Forelimb muscle (tissue), 1 donor: ENCODE results near the gene HIP1. TPM values are rescaled to one million over a fixed set of nuclear protein-coding genes. Genes with fewer than 3 reads are reported as not detected.
A peak's percentile ranks its signal among the peaks of the same experiment; 100 is the strongest.
"Not testable (repeated sequence)": the region's sequence is repeated elsewhere in the genome, so short reads cannot be mapped to it uniquely, and the experiment has no call there.

Experiments used
- DNase-seq: peaks from one replicate; pipeline ENCODE4 v3.0.0-alpha.2; 2013; ENCODE audit warnings: low read depth
- polyA plus RNA-seq: library from polyadenylated mRNA; unstranded; fragments of 120-200 nt; gene quantifications from one replicate; pipeline ENCODE4 v1.2.1, GENCODE V29; 2013; ENCODE audit not compliant: insufficient read length

The HIP1 gene
- 21.9 TPM for polyA plus RNA-seq

DNA sequence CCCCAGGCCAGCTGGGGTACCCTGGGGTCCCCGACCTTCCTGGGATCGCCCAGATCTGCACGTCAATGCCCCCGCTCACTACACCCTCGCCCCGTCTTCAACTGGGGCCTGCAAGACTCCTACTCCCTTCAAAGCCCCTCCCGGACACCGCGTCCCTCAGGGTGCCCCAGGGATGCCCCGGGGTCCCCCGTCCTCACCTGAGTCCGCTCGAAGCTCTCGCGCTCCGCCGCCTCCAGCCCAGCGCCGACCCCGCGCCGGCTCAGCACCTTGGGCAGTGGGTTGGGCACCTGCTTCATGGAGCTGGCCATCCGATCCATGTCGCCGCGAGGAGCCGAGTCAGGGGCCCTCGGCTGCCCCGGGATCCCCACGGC is at the start of gene HIP1:
Gene HIP1 (minus strand): TSS at position 338 of the 371 bp plus-strand sequence. CDS start 21 bp downstream, at position 317.
- DNase-seq, result no peak

DNA sequence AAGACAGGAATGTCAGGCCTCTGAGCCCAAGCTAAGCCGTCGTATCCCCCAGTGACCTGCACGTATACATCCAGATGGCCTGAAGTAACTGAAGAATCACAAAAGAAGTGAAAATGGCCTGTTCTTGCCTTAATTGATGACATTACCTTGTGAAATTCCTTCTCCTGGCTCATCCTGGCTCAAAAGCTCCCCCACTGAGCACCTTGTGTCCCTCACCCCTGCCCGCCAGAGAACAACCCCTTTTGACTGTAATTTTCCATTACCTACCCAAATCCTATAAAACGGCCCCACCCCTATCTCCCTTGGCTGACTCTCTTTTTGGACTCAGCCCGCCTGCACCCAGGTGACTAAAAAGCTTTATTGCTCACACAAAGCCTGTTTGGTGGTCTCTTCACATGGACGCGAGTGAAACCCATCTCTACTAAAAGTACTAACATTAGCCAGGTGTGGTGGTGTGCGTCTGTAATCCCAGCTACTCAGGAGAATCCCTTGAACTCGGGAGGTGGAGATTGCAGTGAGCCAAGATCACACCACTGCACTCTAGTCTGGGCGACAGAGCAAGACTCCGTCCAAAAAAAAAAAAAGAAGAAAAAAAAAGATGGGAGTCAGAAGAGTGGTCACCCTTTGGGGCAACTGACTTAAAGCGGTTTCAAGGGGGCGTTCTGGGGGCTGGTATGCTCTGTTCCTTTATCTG is 49.6 kb upstream of the HIP1 start:
- DNase-seq, result not testable (repeated sequence)

DNA sequence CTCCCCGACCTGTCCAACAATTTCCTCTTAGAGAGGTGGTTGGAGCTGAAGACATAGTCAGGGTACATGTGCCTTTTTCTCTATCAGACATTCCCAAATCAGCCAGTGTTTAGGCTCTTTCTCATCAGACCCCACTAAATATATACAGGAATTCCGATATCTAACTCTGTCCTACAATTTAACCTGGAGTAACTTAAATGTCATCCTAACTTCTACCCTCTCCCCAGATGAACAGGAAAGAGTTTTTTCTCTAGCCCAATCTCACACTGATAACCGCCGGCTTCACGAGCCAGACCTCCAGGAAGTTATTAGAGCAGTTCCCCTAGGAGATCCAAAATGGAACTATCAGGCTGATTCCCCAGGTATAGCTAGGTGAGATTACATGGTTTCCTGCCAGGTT is 44.3 kb upstream of the HIP1 start:
- not testable (repeated sequence) for DNase-seq

DNA sequence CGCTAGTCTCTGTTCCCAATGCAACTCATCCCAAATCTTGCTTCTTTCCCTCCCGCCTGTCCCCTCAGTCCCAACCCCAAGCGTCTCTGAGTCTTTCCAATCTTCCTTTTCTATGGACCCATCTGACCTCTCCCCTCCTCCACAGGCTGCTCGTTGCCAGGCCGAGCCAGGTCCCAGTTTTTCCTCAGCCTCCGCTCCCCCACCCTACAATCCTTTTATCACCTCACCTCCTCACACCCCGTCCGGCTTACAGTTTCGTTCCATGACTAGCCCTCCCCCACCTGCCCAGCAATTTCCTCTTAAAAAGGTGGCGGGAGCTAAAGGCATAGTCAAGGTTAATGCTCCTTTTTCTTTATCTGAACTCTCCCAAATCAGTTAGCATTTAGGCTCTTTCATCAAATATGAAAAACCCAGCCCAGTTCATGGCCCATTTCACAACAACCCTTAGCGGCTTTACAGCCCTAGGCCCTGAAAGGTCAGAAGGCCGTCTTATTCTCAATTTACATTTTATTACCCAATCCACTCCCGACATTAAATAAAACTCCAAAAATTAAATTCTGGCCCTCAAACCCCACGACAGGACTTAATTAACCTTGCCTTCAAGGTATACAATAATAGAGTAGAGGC is 42.0 kb upstream of the HIP1 start:
- DNase-seq, result not testable (repeated sequence)

DNA sequence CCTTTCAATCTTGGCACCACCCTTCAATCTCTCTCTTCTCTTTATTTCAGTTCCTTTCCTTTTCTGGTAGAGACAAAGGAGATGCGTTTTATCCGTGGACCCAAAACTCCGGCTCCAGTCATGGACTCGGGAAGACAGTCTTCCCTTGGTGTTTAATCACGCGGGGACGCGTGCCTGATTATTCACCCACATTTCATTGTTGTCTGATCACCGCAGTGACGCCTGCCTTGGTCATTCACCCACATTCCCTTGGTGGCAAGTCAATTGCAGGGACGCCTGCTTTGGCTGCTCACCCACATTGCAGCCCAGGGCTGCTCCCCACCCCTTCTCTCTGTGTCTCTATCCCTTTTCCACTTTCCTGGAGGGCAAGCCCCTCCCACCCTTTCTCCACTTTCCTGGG is 40.8 kb upstream of the HIP1 start:
- not testable (repeated sequence) for DNase-seq

DNA sequence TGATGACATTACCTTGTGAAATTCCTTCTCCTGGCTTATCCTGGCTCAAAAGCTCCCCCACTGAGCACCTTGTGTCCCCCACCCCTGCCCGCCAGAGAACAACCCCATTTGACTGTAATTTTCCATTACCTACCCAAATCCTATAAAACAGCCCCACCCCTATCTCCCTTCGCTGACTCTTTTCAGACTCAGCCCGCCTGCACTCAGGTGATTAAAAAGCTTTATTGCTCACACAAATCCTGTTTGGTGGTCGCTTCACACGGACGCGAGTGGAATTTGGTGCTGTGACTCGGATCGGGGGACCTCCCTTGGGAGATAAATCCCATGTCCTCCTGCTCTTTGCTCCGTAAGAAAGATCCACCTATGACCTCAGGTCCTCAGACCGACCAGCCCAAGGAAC is 40.3 kb upstream of the HIP1 start:
- DNase-seq, result not testable (repeated sequence)

DNA sequence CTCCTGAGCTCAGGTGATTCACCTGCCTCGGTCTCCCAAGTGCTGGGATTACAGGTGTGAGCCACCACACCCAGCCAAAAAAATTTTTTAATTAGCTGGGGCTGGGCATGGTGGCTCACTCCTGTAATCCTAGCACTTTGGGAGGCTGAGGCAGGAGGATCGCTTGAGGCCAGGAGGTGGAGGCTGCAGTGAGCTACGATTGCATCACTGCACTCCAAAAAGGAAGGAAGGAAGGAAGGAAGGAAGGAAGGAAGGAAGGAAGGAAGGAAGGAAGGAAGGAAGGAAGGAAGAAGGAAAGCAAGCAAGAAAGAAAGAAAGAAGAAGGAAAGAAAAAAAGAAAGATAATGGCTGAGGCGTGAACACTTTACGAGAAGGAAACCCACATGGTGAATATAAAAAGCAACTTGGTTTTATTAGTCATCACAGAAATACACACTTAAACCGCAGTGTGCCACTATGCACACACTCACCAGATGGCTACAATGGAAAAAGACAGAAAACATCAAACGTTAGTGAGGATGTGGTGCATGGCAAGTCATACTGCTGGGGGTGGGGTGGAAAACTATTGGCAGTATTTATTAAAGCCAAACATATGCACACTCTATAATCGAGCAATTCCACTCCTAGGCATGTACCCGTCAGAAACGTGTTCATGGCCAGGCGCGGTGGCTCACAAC is 37.7 kb upstream of the HIP1 start:
- no peak for DNase-seq

DNA sequence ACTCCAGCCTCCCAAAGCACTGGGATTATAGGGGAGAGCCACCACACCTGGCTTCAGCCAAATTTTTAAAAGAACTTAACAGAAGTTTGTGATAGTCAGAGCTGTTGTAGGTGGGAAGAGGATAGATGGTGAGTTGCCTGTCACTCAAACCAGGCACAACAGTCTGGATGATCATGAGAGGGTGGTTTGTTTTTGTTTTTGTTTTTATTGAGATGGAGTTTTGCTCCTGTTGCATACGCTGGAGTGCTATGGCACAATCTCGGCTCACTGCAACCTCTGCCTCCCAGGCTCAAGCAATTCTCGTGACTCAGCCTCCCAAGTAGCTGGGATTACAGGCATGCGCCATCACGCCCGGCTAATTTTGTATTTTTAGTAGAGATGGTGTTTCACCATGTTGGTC is 35.2 kb upstream of the HIP1 start:
- not testable (repeated sequence) for DNase-seq

DNA sequence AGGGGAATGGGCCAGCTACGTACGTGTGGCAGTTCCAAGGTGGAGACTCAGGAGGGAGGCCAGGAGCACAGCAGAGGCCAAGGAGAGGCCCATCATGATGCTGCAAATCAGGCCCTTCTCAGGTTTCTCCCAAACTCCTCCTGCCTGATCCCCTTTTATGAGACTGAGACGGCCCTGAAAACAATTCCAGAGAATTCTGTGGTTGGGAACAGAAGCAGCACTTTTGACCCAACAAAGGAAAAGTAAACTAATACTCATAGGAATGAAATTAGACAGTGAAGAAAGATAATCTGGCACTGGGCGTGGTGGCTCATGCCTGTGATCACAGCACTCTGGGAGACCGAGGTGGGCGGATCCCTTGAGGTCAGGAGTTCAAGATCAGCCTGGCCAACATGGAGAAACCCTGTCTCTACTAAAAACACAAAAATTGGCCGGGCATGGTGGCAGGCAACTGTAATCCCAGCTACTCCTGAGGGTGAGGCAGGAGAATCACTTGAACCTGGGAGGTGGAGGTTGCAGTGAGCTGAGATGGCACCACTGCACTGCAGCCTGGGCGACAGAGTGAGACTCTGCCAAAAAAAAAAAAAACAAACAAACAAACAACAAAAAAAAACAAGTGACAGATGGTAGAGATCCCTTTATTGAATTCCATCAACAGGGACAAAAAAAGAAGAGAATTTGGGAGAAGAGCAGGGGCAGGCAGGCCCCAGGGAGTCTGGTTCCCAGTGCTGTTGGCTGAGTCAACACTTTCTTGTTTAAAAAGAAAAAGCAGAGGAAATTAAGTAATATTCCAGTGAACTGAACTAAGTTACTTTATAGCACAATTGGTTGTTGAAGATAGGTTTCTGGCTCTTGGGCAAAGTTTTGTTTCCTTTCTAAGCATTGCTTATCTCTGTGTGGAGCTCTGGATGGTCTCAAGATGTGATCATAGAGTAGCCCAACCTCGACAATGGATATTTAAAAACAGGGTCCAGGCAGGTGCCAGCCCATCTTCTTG is 33.6 kb upstream of the HIP1 start, which contains the start of gene CCL26:
Gene CCL26 (minus strand): TSS at position 131 of the 997 bp plus-strand sequence. CDS start 35 bp downstream, at position 96.
- DNase-seq, result no peak

DNA sequence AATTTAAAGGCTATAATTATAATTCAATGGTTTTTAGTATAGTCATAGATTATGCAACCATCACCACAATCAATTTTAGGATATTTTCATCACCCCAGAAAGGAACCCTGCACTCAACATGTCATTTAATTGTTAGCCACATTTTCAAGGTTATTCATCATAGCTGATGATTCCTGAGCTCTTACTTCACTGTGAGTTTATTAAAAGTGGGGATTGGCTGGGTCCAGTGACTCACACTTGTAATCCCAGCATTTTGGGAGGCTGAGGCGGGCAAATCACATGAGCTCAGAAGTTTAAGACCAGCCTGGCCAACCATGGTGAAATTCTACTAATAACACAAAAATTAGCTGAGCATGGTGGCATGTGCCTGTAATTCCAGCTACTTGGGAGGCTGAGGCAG is 32.5 kb upstream of the HIP1 start:
- no peak for DNase-seq

DNA sequence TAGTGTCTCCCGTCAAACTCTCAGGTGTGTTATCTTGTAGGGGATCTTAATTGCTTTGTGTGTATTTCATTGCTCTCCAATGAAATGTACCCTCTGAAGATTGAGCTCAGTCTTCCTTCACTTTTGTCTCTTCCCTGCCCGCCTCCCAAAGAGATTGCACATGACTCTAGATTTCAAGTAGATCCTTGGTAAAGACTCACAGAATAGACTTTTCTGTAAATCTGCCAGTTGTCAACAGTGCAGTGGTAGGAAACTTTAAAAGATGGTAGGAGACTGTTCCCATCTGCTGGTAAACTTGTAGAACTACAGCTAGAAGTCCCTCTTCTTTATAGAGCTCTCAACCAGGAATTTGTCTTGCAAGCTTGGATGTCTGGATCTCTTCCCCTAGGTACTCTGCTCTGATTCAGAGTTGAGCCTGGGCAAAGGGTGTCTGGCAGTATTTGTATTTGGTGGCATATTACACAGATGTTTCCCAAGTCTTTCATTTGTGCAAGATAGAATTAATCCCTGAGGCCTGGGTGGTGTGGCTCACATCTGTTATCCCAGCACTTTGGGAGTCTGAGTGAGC is 23.7 kb upstream of the HIP1 start:
- no peak for DNase-seq

DNA sequence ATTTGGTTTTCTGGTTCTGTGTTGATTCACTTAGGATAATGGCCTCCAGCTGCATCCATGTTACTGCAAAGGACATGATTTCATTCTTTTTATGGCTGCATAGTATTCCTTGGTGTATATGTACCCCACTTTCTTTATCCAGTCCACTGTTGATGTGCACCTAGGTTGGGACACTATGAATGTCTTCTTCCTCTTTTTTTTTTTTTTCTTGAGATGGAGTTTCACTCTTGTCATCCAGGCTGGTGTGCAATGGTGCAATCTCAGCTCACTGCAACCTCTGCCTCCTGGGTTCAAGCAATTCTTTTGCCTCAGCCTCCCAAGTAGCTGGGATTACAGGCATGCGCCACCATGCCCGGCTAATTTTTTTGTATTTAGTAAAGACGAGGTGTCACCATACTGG is 23.1 kb upstream of the HIP1 start:
- DNase-seq, result not testable (repeated sequence)

DNA sequence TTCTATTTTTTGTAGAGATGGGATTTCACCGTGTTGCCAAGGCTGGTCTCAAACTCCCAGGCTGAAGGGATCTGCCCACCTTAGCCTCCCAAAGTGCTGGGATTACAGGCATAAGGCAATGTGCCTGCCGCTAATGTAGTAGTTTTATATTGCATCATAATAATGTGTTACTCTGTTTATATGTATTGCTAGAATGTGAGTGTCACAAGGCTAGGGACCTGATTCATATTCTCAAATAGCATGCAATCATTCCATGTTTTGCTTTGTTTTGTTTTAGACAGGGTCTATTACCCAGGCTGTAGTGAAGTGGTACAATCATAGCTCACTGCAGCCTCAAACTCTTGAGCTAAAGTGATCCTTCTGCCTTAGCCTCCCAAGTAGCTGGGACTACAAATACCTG is 19.8 kb upstream of the HIP1 start:
- no peak for DNase-seq

DNA sequence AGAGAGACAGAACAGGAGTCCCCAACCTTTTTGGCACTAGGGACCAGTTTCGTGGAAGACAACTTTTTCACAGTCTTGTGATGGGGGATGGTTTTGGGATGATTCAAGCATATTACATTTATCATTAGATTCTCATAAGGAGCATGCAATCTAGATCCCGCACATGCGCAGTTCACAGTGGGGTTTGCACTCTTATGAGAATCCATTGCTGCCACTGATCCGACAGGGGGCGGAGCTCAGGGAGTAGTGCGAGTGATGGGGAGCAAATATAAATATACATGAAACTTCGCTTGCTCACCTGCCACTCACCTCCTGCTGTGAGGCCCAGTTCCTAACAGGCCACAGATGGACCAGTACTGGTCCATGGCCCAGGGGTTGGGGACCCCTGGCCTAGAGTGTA is 19.1 kb upstream of the HIP1 start:
- DNase-seq, result no peak

DNA sequence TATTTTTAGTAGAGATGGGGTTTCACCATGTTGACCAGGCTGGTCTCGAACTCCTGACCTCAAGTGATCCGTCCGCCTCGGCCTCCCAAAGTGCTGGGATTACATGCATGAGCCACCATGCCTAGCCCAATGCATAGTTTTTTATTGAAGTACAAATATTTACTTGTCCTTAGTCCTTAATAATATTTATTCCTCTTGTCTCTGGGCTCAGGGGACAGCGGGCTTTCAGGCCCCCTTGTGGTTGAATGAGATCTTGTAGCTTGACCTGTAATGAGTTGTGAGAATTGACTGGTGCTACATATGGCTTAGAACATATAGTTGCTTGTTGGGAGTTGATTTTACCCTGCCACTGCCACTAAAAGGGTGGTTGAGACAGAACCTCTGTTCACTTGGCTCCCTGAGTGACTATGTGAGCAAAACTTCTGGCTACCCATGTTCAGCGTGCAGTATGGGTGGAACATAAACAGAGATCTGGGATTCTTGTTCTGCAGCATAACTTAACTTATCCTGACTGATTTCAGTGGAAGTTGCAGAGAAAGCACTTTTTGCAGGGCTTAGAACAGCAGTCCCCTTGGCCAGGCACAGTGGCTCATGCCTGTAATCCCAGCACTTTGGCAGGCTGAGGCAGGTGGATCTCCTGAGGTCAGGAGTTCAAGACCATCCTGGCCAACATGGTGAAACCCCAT is 18.4 kb upstream of the HIP1 start:
- no peak for DNase-seq

DNA sequence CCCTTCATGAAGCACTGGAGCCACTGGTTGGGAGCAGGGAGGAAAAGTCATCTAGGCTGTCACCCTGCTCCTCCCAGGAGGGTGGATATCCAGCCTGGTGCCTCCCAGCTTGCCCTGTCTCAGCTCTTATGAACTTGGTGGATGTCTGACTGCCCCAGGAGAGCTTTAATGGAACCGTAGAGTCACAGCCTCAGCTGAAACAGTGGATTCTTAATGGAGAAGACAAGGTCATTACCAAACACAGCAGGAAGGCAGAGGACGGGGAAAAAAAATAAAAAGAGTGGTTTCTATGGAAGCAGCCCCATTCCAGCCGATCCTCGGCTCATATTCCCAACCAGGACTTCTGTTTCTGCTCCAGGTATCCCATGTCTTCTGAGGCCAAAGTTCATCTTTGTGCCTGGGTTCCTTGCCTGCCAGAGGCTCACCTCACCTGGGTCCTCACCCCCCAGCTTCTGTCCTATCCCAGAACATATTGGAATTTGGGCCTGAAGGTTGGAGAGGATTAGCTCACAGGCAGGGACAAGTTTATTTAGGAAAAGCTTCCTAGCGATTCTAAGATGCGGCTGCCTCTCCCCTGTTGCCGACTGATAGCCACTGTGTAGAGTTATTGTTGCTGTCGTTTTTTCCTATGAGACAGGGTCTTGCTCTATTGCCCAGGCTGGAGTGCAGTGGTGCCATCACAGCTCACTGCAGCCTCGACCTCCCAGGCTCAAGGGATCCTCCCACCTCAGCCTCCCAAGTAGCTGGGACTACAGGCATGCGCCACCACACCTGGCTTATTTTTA is 17.7 kb upstream of the HIP1 start:
- no peak for DNase-seq

DNA sequence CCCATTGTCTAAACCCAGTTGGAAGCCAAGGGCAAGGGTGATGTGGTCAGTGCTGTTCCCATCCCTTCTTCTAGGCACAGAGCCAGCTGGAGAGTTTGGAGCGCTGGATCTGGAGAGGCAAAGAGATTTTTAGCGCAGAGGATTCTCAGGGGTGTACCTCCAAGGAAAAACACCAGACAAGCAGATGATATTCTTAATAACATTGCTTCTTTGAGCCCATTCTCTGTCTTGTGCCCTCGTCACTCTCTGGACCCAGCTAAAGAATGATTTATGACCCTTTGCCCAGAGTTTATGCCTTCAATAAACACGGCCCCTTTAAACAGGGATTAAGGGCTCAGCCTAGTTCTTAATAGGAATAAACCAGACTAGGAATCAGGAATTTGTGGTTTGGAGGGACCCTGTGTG is 4.7 kb upstream of the HIP1 start:
- no peak for DNase-seq

DNA sequence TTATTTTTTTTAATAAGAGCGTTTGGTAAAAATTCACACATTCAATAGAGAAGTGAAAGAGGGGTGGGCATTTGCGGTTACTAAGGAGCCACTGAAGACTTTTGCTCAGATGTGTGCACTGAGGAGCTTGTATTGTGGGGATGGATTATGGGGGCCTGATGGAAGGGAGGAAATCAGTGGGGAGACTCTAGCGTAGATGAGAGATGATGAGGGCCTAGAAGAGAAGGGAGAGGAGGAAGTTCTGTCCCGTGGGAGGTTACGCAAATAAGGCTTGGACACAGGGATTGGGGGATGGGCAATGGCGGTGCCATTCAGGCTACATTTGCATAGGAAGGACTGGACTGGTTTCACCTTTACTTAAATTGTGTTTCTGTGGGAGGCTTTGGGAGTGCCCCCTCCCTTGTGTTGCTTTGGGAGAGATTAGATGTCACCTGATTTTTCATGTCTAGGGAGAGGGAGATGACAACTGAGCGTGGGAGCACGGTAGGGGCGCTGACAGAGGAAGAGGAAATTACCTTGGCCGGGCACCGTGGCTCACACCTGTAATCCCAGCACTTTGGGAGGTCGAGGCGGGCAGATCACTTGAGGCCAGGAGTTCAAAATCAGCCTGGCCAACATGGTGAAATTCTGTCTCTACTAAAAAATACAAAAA is 2.2 kb upstream of the HIP1 start:
- DNase-seq, result peak; percentile 32
